ENCODE results near the gene DYNC1H1. TPM values are rescaled to one million over a fixed set of nuclear protein-coding genes. Genes with fewer than 3 reads are reported as not detected.

The DYNC1H1 gene
- total RNA-seq, 4 donors from 2014 or later: 486 to 737 (median 718) TPM

GRCh38 chr14:101953151-101953550 is 11.2 kb upstream of the DYNC1H1 start:
- no peak overlapping the region for H3K4me3 ChIP-seq
- no peak overlapping the region for H3K27ac ChIP-seq
- no peaks in the 10 kb centered on the region for H3K9me3 ChIP-seq
- no peaks in the 10 kb centered on the region for H3K36me3 ChIP-seq
- ATAC-seq: no peak
- no peaks in the 10 kb centered on the region for H3K27me3 ChIP-seq
- H3K4me1 ChIP-seq: peaks cover 17 to 20% of the 10 kb centered on the region in 2 donors
- in situ Hi-C loops (cut with MboI; ENCODE audit: low sequenced_read_pairs in 4 of 4): loop anchor here in 1 of 4 donors (25.0 kb wide), 1 partner anchor 191 kb away; the partner anchor contains the start of gene PPP2R5C
- intact Hi-C loops (cut with DNase I; ENCODE audit: low total_unique reads): no loop called here
- TF ChIP-seq CTCF (IDR thresholded peaks at IDR 0.05 in 4 of 5, conservative IDR thresholded peaks at IDR 0.05 in 1 of 5): no peak
- DNase-seq: no peak

GRCh38 chr14:101954501-101954900 is 9.9 kb upstream of the DYNC1H1 start:
- no peaks in the 10 kb centered on the region for H3K36me3 ChIP-seq
- in situ Hi-C loops (cut with MboI; ENCODE audit: low sequenced_read_pairs in 4 of 4): loop anchor here in 1 of 4 donors (25.0 kb wide), 1 partner anchor 192 kb away; the partner anchor contains the start of gene PPP2R5C
- no peak overlapping the region for H3K4me3 ChIP-seq
- no peak overlapping the region for H3K27ac ChIP-seq
- DNase-seq (no peak), ATAC-seq (no peak)
- TF ChIP-seq CTCF (IDR thresholded peaks at IDR 0.05 in 4 of 5, conservative IDR thresholded peaks at IDR 0.05 in 1 of 5) (no peak), POLR2A (IDR thresholded peaks at IDR 0.05) (no peak)
- H3K4me1 ChIP-seq: peaks cover 10 to 12% of the 10 kb centered on the region in 2 donors
- intact Hi-C loops (cut with DNase I; ENCODE audit: low total_unique reads): no loop called here
- no peaks in the 10 kb centered on the region for H3K9me3 ChIP-seq
- no peaks in the 10 kb centered on the region for H3K27me3 ChIP-seq

- in situ Hi-C loops (cut with MboI; ENCODE audit: low sequenced_read_pairs in 4 of 4): loop anchor here in 1 of 4 donors (25.0 kb wide), 1 partner anchor 193 kb away; the partner anchor contains the start of gene PPP2R5C
- intact Hi-C loops (cut with DNase I; ENCODE audit: low total_unique reads): no loop called here
- Histone ChIP-seq H3K27ac (no peak overlapping the region), H3K9me3 (no peaks in the 10 kb centered on the region), H3K27me3 (no peaks in the 10 kb centered on the region), H3K36me3 (no peaks in the 10 kb centered on the region), H3K4me1 (no peaks in the 10 kb centered on the region), H3K4me3 (no peak overlapping the region)
- no peak for ATAC-seq
- TF ChIP-seq POLR2A (IDR thresholded peaks at IDR 0.05): no peak
- no peak for TF ChIP-seq CTCF (IDR thresholded peaks at IDR 0.05 in 4 of 5, conservative IDR thresholded peaks at IDR 0.05 in 1 of 5)
- no peak for DNase-seq
Measured at GRCh38 chr14:101955695-101956161, 8.6 kb upstream of the DYNC1H1 start.

GRCh38 chr14:101956179-101956885 is 8.0 kb upstream of the DYNC1H1 start:
- TF ChIP-seq CTCF (IDR thresholded peaks at IDR 0.05 in 4 of 5, conservative IDR thresholded peaks at IDR 0.05 in 1 of 5) (no peak), POLR2A (IDR thresholded peaks at IDR 0.05) (no peak)
- no peak for DNase-seq
- peaks cover 2% of the 10 kb centered on the region in 2 donors for H3K4me1 ChIP-seq
- intact Hi-C loops (cut with DNase I; ENCODE audit: low total_unique reads) (no loop called here), in situ Hi-C loops (cut with MboI; ENCODE audit: low sequenced_read_pairs in 4 of 4) (loop anchor here in 1 of 4 donors (25.0 kb wide), 1 partner anchor 194 kb away; the partner anchor contains the start of gene PPP2R5C)
- no peak overlapping the region for H3K27ac ChIP-seq
- H3K9me3 ChIP-seq: no peaks in the 10 kb centered on the region
- H3K4me3 ChIP-seq: no peak overlapping the region
- H3K36me3 ChIP-seq: no peaks in the 10 kb centered on the region
- no peak for ATAC-seq
- no peaks in the 10 kb centered on the region for H3K27me3 ChIP-seq
